Measurements from ENCODE around the gene USP5.
A peak's percentile ranks its signal among the peaks of the same experiment; 100 is the strongest.

DNA sequence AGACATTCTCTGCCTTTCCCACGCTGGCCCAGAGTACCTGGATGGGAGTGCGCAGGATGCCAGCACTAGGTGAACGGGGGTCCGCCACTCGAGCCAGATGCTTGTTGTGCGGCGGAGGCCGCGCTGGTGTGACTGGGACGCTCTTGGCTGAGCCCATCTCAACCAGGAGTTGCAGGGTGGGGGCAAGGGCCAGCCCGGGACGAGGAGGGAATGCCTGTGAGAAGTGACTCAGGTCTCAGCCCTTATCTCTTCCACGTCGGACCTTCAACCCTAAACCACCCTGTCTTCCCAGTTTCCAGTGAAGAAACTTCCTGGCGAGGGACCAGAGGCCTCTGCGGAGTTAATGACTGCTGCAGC, 1.2 kb upstream of the USP5 start:
- TF ChIP-seq CTCF (conservative IDR thresholded peaks at IDR 0.05) (no peak), ZFX (IDR thresholded peaks at IDR 0.05) (0 out of 2 replicates have a peak, but pooled peaks have one; percentile 34)

Measured in C4-2B (cell line).